ENCODE data around the gene DOCK9.

Gene DOCK9

DNA sequence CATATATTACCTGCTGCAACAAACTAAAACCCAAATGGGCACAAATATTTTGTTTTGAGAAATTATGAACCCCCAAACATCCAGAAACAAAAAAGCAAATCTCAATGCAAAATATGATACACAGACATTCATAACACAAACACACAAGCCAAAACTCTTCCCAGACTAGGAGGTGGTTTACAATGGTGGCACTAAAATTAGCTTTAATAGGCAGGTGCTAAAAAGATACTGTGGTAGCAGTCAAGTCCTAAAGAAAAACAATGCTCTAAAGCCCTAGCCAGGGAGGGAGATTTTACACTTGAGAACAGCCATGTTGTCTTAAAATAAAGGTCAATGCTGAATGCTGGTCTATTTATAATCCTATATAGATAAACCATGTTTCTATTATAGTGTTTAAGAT lies 65.0 kb downstream of the DOCK9 start:
- H3K4me3 ChIP-seq (ENCODE audit: low read depth, low read length), result no peak overlapping the region
- TF ChIP-seq, protein P1, sequence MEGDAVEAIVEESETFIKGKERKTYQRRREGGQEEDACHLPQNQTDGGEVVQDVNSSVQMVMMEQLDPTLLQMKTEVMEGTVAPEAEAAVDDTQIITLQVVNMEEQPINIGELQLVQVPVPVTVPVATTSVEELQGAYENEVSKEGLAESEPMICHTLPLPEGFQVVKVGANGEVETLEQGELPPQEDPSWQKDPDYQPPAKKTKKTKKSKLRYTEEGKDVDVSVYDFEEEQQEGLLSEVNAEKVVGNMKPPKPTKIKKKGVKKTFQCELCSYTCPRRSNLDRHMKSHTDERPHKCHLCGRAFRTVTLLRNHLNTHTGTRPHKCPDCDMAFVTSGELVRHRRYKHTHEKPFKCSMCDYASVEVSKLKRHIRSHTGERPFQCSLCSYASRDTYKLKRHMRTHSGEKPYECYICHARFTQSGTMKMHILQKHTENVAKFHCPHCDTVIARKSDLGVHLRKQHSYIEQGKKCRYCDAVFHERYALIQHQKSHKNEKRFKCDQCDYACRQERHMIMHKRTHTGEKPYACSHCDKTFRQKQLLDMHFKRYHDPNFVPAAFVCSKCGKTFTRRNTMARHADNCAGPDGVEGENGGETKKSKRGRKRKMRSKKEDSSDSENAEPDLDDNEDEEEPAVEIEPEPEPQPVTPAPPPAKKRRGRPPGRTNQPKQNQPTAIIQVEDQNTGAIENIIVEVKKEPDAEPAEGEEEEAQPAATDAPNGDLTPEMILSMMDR (IDR thresholded peaks at IDR 0.05; ENCODE audit: low read depth, low read length), result no peak

DNA sequence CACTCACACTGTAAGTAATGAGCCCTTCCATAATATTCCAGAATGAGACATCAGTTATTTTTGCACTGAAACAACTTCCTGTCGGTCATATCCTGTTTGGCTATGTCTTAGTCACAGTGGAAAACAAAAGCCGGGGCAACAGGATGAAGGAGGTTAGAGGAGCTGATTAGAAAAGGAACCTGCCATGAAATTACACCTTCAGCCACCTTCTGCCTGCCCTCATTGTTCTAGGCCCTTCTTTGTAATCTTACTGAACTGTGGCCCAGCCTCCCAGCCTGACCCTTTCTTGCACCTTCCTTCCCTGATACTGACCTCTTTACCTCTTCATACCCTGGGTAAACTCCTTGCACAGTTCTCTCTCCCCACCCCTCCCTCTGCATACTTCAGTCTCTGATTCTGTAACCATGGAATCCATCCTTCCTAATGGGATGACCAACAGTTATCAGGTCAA lies 67.3 kb downstream of the DOCK9 start:
- TF ChIP-seq, protein P1 (IDR thresholded peaks at IDR 0.05; ENCODE audit: low read depth, low read length), result no peak
- H3K4me3 ChIP-seq (ENCODE audit: low read depth, low read length), result no peak overlapping the region

DNA sequence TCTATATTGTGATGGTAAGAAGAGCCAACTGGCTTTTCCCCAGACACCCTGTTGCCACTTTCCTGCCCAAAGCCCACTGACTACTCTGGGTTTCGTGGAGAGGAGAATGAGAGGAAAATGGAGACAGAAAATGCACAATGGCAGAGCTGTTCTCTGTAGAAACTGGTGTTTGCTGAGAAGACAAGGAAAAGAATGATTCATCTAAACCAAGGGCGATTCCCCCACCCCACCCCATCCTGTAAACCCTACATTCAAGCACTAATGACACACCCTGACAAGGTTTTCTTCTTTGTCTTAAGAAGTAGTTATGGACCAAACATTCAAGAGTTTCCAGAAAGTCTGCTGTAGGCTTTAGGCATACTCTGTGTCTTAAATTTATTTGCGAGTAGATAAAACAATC lies 68.8 kb downstream of the DOCK9 start:
- TF ChIP-seq, protein P1 (IDR thresholded peaks at IDR 0.05; ENCODE audit: low read depth, low read length), result no peak
- H3K4me3 ChIP-seq (ENCODE audit: low read depth, low read length), result no peak overlapping the region

DNA sequence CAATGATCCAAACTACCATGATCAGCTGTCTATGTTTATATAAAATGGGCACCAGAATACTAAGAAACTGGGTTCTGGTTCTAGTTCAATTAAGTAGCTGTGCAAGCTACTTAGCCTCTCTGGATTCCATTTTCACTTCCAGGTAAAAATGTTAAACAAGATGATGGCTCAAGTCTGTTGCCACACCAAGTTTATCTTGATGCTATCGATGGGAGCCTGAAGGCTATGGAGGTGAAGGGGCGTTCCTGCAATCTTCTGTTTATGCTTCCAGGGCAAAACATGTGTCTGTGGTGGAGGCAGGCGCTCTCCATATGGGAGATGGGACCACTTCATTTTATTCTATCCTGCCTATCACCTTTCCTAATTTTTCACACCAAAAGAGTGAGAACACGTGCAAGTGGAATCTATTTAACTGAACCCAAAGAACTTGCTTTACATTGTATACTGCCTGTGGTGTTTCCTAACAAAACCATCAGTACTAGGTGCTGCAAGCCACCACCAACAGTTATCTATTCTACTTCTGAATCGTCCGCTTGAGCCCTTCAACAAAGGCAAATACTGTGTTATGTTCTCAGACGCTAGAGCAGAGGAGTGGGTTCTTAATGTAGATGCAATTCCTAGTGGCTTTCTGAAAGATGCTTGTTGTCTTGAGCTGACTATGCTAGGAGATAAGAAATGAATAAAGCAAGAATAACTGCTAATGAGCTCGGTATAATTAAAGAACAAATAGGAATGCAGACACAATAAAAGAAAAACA lies 70.9 kb downstream of the DOCK9 start:
- TF ChIP-seq, protein P1 (IDR thresholded peaks at IDR 0.05; ENCODE audit: low read depth, low read length), result no peak

DNA sequence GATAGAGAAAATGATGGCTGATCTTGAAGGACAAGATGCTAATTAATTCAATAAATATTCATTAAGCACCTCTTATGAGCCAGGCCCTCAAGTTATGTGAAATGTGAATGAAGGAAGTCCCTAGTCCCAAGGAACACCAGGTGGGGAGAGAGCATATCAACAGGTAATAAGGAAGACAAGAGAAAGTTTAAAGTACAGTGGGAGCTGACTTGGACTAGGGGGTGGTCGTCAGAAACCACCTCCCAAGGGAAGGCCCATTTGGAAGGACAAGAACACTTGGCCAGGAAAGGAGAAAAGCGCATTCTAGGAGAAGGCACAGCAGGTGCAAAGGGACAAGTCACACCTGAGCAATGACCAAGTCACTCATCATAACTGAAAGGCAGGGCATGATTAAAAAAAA lies 72.7 kb downstream of the DOCK9 start:
- TF ChIP-seq, protein P1 (IDR thresholded peaks at IDR 0.05; ENCODE audit: low read depth, low read length), result no peak
- no peak overlapping the region for H3K4me3 ChIP-seq (ENCODE audit: low read depth, low read length)

More for the DNA sequence above, 70.9 kb downstream of the DOCK9 start:
- H3K4me3 ChIP-seq (ENCODE audit: low read depth, low read length), result no peak overlapping the region

DNA sequence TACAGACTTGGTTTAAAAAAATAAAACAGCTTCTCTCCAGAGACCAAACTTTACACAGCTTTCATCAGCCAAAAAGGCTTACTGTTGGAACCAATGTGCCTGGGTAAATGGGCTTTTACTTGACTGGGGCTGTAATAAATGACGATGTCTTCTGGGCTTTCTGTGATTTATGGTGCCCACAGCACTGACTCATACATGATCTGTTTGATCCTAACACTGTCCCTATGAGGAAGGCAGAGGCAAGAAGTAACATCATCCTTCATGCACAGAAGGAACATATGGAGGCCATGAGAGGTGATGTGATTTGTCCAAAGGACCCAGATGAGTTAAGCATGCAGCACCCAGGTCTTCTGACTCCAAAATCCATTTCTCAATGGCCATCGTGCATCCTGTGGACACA lies 77.4 kb downstream of the DOCK9 start:
- no peak overlapping the region for H3K4me3 ChIP-seq (ENCODE audit: low read depth, low read length)
- TF ChIP-seq, protein P1 (IDR thresholded peaks at IDR 0.05; ENCODE audit: low read depth, low read length), result no peak

DNA sequence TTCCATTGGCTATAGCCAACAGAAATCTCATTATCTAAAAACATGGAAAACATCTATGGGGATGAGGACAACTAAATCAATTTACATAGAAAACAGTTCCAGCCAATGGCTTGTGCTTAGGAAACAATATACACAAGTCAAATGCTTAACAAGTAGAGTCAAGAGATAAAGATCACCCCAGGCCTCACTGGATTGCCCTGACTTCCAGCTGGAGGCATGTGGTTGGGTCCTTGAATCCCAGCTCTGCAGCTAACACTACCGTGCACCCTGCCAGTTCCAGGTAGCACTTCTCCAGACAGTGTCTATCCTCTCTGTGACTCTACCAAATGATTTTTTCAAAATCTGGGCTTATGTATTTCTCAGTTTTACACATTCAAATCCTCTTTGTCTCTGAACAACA lies 80.2 kb downstream of the DOCK9 start:
- TF ChIP-seq, protein P1 (IDR thresholded peaks at IDR 0.05; ENCODE audit: low read depth, low read length), result no peak
- H3K4me3 ChIP-seq (ENCODE audit: low read depth, low read length), result no peak overlapping the region

All from WI38 (cell line).